GM04504 (cell line): ENCODE results near the gene CBS.
"Not testable (repeated sequence)": the region's sequence is repeated elsewhere in the genome, so short reads cannot be mapped to it uniquely, and the experiment has no call there.

Experiments used
- DNase-seq: peaks from one replicate; pipeline ENCODE4 v3.0.0-alpha.2; 2012; ENCODE audit warnings: low read depth

Gene CBS

GRCh38 chr21:43068065-43068464, 7.6 kb downstream of the CBS start:
- DNase-seq, result not testable (repeated sequence)

DNA sequence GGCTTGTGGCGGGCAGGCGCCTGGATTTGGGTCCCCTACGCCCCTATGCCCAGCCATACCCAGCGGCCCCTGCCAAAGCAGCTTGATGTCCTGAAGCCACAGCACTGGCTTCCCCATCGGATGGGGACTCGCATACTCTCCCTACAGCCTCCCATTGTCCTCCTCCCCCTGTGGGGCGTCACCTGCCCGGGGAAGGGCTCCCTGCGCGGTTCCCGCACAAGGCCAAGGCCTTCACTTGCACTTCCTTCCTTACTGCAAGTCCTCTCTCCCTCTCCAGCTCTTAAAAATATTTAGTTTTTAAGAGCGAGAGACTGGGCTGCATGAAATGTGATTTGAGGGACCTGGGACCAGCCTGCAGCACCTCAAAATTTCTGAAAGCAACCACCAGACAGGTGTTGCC, 8.9 kb downstream of the CBS start:
- DNase-seq, result not testable (repeated sequence)

GRCh38 chr21:43065991-43066390, 9.6 kb downstream of the CBS start:
- DNase-seq, result not testable (repeated sequence)

- not testable (repeated sequence) for DNase-seq
Measured at GRCh38 chr21:43064265-43064917, 11.2 kb downstream of the CBS start.

- not testable (repeated sequence) for DNase-seq
Measured at GRCh38 chr21:43062955-43063664, 12.5 kb downstream of the CBS start.

- not testable (repeated sequence) for DNase-seq
Measured at GRCh38 chr21:43053112-43053511, 22.5 kb downstream of the CBS start.

- not testable (repeated sequence) for DNase-seq
Measured at GRCh38 chr21:43045876-43046821, 29.5 kb downstream of the CBS start.

GRCh38 chr21:43045165-43045875, 30.3 kb downstream of the CBS start:
- DNase-seq, result not testable (repeated sequence)

- DNase-seq, result not testable (repeated sequence)
Measured at GRCh38 chr21:43044547-43044946, 31.1 kb downstream of the CBS start.

DNA sequence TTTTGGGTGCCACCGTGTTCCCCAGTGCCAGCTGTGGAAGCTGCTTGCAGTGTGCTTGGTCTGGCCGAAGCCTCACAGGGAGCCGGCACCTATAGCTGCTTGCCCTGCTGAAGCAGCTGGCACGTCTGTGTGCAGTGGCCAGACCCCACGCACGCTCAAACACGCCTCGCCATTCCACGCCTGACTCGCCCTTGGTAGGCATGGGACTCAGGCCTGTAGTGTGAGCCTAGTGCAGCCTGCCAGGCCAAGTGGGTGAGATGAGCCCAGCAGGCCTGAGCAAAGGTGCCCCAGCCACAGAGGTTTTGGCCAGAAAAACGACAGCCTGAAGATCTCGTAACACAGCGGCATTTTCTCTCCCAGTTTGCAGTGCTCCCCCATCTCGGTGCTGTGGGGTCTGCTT, 32.3 kb downstream of the CBS start:
- not testable (repeated sequence) for DNase-seq

- not testable (repeated sequence) for DNase-seq
Measured at GRCh38 chr21:43042169-43042568, 33.5 kb downstream of the CBS start.

GRCh38 chr21:43038659-43039044, 37.0 kb downstream of the CBS start:
- not testable (repeated sequence) for DNase-seq

DNA sequence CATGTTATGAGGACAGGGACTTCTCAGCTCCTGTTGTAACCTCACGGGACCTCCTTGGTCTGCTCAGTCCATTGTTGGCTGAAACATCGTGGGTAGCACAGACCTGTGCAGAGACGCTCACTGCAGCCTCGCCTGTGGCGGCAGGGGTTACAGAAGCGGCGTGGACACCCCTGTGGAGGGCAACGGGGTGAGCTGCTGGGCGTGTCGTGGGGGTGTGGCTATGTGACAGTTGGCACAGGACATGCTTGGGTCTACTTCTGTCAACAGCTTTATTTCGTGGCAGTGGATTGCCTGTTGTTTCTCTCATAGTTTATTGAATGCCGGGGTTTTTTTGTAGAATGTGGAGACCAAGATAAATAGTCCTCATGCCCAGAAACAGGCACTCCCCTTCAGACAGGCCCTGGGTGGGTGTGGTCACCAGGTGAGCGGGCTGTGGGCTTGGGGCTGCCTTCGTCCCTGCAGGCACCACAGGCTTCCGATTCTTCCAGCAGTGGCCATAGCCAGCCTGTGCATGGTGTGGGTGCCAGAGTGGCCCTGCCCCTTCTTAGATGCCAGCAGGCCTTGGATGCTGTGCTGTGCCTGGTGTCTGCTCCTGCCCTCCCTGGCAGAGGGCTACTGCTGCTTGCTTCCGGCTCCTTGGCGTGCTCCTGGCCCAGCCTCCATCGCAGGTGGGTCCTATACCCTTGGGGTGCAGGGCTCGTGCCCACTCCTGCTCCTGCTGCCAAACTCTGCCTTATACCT, 37.5 kb downstream of the CBS start:
- not testable (repeated sequence) for DNase-seq

GRCh38 chr21:43036889-43037288, 38.7 kb downstream of the CBS start:
- DNase-seq, result not testable (repeated sequence)

DNA sequence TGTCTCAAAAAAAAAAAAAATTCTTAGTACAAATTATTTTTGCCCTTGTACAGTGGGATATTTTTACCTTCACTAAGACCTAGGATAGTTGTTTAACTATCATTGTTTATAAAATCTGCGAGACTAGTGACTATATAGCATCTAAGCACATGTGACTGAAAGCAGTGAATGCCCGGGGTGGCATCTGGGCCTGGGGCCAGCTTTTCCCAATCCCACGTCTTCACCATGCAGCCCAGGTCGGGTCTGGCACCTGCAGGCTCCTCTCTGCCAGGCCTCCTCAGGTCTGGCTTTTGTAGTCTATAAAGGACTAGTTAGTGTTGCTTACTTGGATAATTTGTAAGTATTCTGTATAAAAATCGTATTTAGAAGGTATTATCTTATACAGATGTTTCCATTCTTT, 40.8 kb downstream of the CBS start:
- no peak for DNase-seq

GRCh38 chr21:43034101-43034500, 41.5 kb downstream of the CBS start:
- DNase-seq, result no peak

- no peak for DNase-seq
Measured at GRCh38 chr21:43031121-43031619, 44.5 kb downstream of the CBS start.

DNA sequence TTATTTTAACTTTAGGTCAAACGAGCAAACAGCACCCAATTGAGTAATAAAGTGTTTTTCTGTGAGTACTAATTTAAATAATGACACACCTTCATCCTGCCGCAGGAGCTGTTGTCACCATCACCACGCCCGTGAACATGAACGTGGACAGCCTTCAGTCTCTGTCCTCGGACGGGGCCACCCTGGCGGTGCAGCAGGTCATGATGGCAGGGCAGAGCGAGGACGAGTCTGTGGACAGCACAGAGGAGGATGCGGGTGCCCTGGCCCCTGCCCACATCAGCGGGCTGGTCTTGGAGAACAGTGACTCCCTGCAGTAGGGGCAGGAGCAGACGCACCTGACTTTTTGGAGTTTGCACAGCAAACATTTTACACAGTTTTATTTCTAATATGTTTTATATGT, 45.9 kb downstream of the CBS start:
- DNase-seq, result no peak

DNA sequence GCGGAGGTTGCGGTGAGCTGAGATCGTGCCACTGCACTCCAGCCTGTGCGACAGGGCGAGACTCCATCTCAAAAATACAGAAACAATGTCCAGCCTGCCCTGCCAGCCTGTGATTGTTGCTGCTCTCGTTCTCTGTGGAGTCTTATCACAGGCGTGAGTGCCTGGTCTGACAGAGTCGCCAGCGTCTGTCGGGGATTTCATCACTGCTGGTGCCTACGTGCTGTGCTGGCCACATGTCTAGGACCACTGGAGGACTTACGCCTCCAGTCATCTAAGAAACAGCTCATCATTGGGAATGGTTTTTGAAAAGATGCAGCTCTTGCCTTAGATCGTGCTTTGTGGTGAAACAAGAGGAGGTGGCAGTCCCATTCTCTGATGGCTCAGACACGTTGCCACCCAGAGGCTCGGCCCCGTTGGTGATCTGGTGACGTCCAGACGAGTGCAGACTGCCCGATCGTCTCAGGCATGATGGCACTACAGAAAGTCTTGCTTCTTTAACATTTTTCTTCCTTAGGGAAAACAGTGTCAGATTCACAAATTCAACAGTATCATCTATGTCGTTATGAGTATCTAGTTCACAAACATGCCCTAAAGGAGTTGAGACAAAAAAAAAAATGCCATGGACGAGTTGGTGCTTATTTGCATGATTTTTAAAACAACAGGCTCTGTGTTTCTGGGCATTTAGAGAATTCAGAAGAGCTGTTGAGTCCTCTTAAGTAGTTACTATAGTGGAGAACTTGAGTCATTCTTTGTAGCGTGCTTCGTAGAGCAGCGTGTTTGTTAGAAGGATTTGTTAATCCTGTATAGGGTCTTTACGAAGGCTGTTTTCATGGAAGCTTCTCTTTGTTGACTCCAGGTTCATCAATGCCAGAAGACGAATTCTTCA, 47.5 kb downstream of the CBS start:
- DNase-seq, result no peak

GRCh38 chr21:43025636-43026180, 49.9 kb downstream of the CBS start:
- no peak for DNase-seq
